Measurements from ENCODE around the gene ZNF675.
"Not testable (repeated sequence)": the region's sequence is repeated elsewhere in the genome, so short reads cannot be mapped to it uniquely, and the experiment has no call there.

DNA sequence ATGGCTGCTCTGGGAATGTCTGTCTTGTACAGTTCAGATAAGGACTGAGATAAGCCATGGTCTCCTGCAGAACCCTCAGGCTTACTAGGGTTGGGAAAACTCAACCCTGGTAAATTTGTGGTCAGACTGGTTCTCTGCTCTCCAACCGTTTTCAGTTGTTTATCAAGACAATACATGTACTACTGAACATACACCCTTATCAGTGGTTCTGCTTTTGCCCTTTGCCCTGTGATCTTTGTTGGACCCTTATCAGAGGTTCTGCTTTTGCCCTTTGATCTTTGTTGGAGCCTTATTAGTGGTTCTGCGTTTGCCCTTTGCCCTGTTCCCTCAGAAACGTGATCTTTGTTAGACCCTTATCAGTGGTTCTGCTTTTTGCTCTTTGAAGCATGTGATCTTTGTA lies 37.2 kb downstream of the ZNF675 start:
- TF ChIP-seq CTCF, POLR2A (IDR thresholded peaks at IDR 0.05): not testable (repeated sequence)

Measured in adrenal gland (tissue), 5 donors.